ENCODE data around the gene CD8B2.

Gene CD8B2

DNA sequence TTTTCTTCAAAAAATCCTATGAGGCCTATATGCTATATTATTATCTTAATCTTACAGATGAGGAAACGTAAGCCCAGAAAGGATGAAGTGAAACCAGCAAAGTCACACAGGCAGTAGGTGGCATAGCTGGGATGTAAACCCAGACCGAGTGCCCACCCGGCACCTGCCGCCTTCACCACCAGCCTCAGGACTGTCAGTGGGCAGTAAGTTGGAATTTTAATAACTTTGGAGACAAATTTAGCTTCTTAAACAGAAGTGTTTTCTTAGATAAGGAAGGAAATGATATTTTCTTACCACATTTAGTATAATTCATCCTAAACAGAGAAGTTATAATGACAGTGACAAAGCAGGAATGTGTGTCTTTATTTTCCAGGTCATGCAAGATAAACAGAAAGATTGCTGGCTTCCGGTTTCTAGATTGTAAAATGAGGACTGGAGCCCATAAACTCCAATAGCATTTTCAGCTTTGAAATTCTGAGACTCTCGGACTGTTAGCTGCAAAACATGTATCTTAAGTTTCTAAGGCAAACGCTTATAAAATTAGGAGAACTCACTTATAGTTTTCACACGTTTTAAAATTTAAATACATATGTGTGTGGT, 59.3 kb downstream of the CD8B2 start:
- CTCF ChIA-PET, result interaction anchor here (0.5 to 2.0 kb wide), 9 partner anchors 9 to 1008 kb away, joined by 3 to 8 read pairs (median 4); no protein-coding TSS in a partner anchor
- Histone ChIP-seq H3K27ac (ENCODE audit: extremely low read depth, low read depth, low read length) (no peak overlapping the region), H3K9me3 (ENCODE audit: control insufficient read depth, insufficient read depth, low read depth, low read length) (no peaks in the 10 kb centered on the region), H3K36me3 (ENCODE audit: control insufficient read depth in 2 of 2, insufficient read depth in 1 of 2, low read length in 2 of 2) (no peaks in the 10 kb centered on the region), H3K4me1 (ENCODE audit: control insufficient read depth, insufficient read depth, low read length) (no peaks in the 10 kb centered on the region), H3K4me3 (ENCODE audit: low read depth, low read length) (no peak overlapping the region)
- POLR2A ChIA-PET, result no interaction called here
- TF ChIP-seq ZNF837 (tag by site-specific recombination; IDR thresholded peaks at IDR 0.05) (no peak), ZNF423 (tag by site-specific recombination; IDR thresholded peaks at IDR 0.05) (no peak), KLF10 (tag by site-specific recombination; IDR thresholded peaks at IDR 0.05) (no peak), ZNF561 (tag by site-specific recombination; IDR thresholded peaks at IDR 0.05; ENCODE audit: borderline replicate concordance) (no peak), GFI1B (tag by site-specific recombination; IDR thresholded peaks at IDR 0.05) (no peak)
- TF ChIP-seq, protein P1, sequence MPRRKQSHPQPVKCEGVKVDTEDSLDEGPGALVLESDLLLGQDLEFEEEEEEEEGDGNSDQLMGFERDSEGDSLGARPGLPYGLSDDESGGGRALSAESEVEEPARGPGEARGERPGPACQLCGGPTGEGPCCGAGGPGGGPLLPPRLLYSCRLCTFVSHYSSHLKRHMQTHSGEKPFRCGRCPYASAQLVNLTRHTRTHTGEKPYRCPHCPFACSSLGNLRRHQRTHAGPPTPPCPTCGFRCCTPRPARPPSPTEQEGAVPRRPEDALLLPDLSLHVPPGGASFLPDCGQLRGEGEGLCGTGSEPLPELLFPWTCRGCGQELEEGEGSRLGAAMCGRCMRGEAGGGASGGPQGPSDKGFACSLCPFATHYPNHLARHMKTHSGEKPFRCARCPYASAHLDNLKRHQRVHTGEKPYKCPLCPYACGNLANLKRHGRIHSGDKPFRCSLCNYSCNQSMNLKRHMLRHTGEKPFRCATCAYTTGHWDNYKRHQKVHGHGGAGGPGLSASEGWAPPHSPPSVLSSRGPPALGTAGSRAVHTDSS (tag by site-specific recombination; IDR thresholded peaks at IDR 0.05), result no peak
- TF ChIP-seq, protein P2, sequence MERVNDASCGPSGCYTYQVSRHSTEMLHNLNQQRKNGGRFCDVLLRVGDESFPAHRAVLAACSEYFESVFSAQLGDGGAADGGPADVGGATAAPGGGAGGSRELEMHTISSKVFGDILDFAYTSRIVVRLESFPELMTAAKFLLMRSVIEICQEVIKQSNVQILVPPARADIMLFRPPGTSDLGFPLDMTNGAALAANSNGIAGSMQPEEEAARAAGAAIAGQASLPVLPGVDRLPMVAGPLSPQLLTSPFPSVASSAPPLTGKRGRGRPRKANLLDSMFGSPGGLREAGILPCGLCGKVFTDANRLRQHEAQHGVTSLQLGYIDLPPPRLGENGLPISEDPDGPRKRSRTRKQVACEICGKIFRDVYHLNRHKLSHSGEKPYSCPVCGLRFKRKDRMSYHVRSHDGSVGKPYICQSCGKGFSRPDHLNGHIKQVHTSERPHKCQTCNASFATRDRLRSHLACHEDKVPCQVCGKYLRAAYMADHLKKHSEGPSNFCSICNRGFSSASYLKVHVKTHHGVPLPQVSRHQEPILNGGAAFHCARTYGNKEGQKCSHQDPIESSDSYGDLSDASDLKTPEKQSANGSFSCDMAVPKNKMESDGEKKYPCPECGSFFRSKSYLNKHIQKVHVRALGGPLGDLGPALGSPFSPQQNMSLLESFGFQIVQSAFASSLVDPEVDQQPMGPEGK (tag by site-specific recombination; IDR thresholded peaks at IDR 0.05), result no peak

DNA sequence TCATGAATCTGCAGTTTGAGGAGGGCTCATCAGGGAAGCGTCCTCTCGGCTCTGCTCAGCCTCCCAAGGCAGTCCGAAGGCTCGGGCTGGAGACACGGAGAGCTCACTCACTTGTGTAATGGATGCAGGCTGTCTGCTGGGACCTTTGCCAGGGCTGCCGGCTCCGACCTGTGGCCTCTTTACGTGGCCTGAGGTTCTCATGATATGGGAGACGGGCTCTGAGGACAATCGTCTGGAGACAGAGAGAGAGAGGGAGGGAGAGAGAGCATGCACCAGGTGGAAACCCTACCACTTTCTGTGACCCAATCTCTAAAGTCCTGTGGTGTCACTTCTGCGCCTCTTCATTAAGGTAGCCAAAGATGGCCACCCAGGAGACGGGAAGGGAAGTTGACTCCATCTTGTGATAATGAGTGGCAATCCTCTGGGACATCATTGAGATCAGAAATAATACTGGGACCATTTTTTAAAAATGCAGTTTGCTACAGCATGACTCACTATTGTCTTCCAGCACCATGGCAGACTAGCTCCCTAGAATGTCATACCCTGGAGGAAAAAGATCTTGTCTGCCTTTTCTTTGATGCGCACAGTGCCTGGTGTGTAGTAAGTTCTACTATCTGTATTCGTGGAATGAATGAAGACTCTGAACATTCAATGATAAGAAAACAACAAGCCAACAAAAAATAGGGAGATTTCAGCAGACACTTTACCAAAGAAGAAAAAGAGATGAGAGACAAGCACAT, 60.2 kb downstream of the CD8B2 start:
- CTCF ChIA-PET, result interaction anchor here (1.1 to 2.0 kb wide), 4 partner anchors 14 to 443 kb away, joined by 3 to 7 read pairs (median 5); no protein-coding TSS in a partner anchor

DNA sequence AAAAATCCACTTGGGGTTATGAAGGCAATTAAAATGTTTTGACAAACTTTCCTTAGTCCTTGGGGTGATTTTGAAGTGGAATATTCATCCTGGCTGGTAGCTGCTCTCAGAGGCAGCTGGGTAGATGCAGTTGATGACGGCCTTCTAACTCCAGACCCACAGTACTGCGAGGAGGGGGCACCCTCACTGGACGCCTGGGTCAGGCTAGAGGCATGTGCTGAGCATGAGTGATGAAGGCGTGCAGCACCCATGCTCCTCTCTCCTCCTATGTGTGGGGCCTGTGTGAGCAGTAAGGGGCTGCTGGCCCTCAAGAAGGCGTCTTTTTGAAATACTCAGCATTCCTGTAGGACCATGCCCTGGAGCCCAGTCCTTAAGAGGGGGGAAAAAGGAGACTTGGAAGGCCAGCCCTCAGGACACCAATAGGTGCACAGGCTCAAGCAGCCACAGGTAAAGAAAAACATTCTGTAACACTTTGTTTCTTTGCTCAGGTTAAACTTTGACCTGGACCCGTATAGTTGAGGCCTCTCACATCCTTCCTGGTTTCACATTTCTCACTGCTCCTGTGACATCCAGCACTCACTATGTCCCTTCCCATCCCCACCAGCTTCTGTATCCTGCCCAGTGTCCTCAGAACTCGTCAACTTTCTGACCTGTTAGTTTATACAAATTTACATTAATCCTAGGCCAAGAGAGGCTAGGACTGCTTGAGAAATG, 64.4 kb downstream of the CD8B2 start:
- Histone ChIP-seq H3K27ac (ENCODE audit: extremely low read depth, low read depth, low read length) (no peak overlapping the region), H3K4me1 (ENCODE audit: control insufficient read depth, insufficient read depth, low read length) (no peaks in the 10 kb centered on the region), H3K36me3 (ENCODE audit: control insufficient read depth in 2 of 2, insufficient read depth in 1 of 2, low read length in 2 of 2) (no peaks in the 10 kb centered on the region), H3K4me3 (ENCODE audit: low read depth, low read length) (no peak overlapping the region), H3K9me3 (ENCODE audit: control insufficient read depth, insufficient read depth, low read depth, low read length) (no peaks in the 10 kb centered on the region; the same call in 1 of the 2 replicates)
- POLR2A ChIA-PET, result no interaction called here
- CTCF ChIA-PET, result interaction anchor here (0.7 to 2.2 kb wide), 2 partner anchors 11 to 14 kb away, joined by 4 to 12 read pairs; no protein-coding TSS in a partner anchor
- TF ChIP-seq ZNF211 (tag by site-specific recombination; IDR thresholded peaks at IDR 0.05; ENCODE audit: low read depth) (no peak), ZNF433 (tag by site-specific recombination; IDR thresholded peaks at IDR 0.05; ENCODE audit: low read depth) (no peak), YY2 (tag by site-specific recombination; IDR thresholded peaks at IDR 0.05) (no peak), ZNF677 (tag by site-specific recombination; IDR thresholded peaks at IDR 0.05) (no peak), ZNF248 (tag by site-specific recombination; IDR thresholded peaks at IDR 0.05) (no peak)
- TF ChIP-seq, protein P2 (tag by site-specific recombination; IDR thresholded peaks at IDR 0.05), result no peak
- TF ChIP-seq, protein P3, sequence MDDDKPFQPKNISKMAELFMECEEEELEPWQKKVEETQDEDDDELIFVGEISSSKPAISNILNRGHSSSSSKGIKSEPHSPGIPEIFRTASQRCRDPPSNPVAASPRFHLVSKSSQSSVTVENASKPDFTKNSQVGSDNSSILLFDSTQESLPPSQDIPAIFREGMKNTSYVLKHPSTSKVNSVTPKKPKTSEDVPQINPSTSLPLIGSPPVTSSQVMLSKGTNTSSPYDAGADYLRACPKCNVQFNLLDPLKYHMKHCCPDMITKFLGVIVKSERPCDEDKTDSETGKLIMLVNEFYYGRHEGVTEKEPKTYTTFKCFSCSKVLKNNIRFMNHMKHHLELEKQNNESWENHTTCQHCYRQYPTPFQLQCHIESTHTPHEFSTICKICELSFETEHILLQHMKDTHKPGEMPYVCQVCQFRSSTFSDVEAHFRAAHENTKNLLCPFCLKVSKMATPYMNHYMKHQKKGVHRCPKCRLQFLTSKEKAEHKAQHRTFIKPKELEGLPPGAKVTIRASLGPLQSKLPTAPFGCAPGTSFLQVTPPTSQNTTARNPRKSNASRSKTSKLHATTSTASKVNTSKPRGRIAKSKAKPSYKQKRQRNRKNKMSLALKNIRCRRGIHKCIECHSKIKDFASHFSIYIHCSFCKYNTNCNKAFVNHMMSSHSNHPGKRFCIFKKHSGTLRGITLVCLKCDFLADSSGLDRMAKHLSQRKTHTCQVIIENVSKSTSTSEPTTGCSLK (tag by site-specific recombination; IDR thresholded peaks at IDR 0.05), result no peak
- TF ChIP-seq, protein P4, sequence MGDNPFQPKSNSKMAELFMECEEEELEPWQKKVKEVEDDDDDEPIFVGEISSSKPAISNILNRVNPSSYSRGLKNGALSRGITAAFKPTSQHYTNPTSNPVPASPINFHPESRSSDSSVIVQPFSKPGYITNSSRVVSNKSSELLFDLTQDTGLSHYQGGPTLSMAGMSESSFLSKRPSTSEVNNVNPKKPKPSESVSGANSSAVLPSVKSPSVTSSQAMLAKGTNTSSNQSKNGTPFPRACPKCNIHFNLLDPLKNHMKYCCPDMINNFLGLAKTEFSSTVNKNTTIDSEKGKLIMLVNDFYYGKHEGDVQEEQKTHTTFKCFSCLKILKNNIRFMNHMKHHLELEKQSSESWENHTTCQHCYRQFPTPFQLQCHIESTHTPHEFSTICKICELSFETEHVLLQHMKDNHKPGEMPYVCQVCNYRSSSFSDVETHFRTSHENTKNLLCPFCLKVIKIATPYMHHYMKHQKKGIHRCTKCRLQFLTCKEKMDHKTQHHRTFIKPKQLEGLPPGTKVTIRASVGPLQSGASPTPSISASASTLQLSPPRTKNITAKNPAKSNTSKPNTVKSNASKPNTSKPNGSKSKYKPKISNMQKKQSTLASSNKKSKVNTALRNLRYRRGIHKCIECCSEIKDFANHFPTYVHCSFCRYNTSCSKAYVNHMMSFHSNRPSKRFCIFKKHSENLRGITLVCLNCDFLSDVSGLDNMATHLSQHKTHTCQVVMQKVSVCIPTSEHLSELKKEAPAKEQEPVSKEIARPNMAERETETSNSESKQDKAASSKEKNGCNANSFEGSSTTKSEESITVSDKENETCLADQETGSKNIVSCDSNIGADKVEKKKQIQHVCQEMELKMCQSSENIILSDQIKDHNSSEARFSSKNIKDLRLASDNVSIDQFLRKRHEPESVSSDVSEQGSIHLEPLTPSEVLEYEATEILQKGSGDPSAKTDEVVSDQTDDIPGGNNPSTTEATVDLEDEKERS (tag by site-specific recombination; IDR thresholded peaks at IDR 0.05), result no peak

More for the DNA sequence above, 60.2 kb downstream of the CD8B2 start:
- Histone ChIP-seq H3K4me3 (ENCODE audit: low read depth, low read length) (no peak overlapping the region), H3K27ac (ENCODE audit: extremely low read depth, low read depth, low read length) (no peak overlapping the region), H3K4me1 (ENCODE audit: control insufficient read depth, insufficient read depth, low read length) (no peaks in the 10 kb centered on the region), H3K36me3 (ENCODE audit: control insufficient read depth in 2 of 2, insufficient read depth in 1 of 2, low read length in 2 of 2) (no peaks in the 10 kb centered on the region), H3K9me3 (ENCODE audit: control insufficient read depth, insufficient read depth, low read depth, low read length) (no peaks in the 10 kb centered on the region)
- POLR2A ChIA-PET, result no interaction called here
- TF ChIP-seq ZNF792 (tag by site-specific recombination; IDR thresholded peaks at IDR 0.05), result no peak
